Skeletal muscle tissue (tissue), 4 donors: ENCODE measurements around the gene SNX32. TPM values are rescaled to one million over a fixed set of nuclear protein-coding genes. Genes with fewer than 3 reads are reported as not detected.

Source experiments
- H3K27ac ChIP-seq: one replicate; pipeline ENCODE4 v1.7.0; 2013; ENCODE audit warnings: mild to moderate bottlenecking, low read depth, low read length, inconsistent platforms
- H3K27me3 ChIP-seq, 3 donors: one replicate each; pipeline ENCODE4 v1.7.0; 2013; ENCODE audit warnings: low read length in 3 of 3; ENCODE audit not compliant: control insufficient read depth in 3 of 3, insufficient read depth in 3 of 3
- H3K36me3 ChIP-seq, 3 donors: one replicate each; pipeline ENCODE4 v1.7.0; 2013; ENCODE audit warnings: low read length in 3 of 3; ENCODE audit not compliant: control insufficient read depth in 3 of 3, insufficient read depth in 3 of 3
- H3K4me1 ChIP-seq, 3 donors: one replicate each; pipeline ENCODE4 v1.7.0; 2013; ENCODE audit warnings: low read length in 3 of 3, mild to moderate bottlenecking in 3 of 3; ENCODE audit not compliant: control insufficient read depth in 3 of 3, insufficient read depth in 3 of 3
- H3K4me3 ChIP-seq, 3 donors: one replicate each; pipeline ENCODE4 v1.7.0; 2013; ENCODE audit warnings: low read length in 3 of 3
- H3K9ac ChIP-seq, 3 donors: one replicate each; pipeline ENCODE4 v1.7.0; 2013; ENCODE audit warnings: low read length in 3 of 3, mild to moderate bottlenecking in 3 of 3, moderate library complexity in 2 of 3, low read depth in 1 of 3
- H3K9me3 ChIP-seq, 3 donors: one replicate each; pipeline ENCODE4 v1.7.0; 2013; ENCODE audit warnings: low read length in 3 of 3; ENCODE audit not compliant: control insufficient read depth in 3 of 3
- total RNA-seq: library from RNA; depleted of rRNA; stranded (reverse); fragments of >200 nt; gene quantifications from one replicate; pipeline ENCODE4 v1.2.3, GENCODE V29; 2014
- donor health status: Osteomylitis.

The SNX32 gene
- total RNA-seq, 1 donor from 2014 or later, result under 0.01 TPM

GRCh38 chr11:65797711-65798110, 36.1 kb upstream of the SNX32 start:
- no peak overlapping the region for H3K4me3 ChIP-seq
- peaks cover 23 to 59% (median 51%) of the 10 kb centered on the region in 3 donors for H3K27me3 ChIP-seq

GRCh38 chr11:65798882-65799281, 34.9 kb upstream of the SNX32 start:
- H3K27me3 ChIP-seq, result peaks cover 35 to 61% (median 59%) of the 10 kb centered on the region in 3 donors

More at GRCh38 chr11:65797711-65798110, 36.1 kb upstream of the SNX32 start:
- H3K27ac ChIP-seq, result no peak overlapping the region
- no peaks in the 10 kb centered on the region for H3K4me1 ChIP-seq
- H3K36me3 ChIP-seq, result no peaks in the 10 kb centered on the region
- no peaks in the 10 kb centered on the region for H3K9me3 ChIP-seq
- no peak overlapping the region for H3K9ac ChIP-seq

GRCh38 chr11:65801153-65801987, 32.4 kb upstream of the SNX32 start:
- Histone ChIP-seq H3K9me3 (no peaks in the 10 kb centered on the region), H3K27me3 (peaks cover 39 to 50% (median 40%) of the 10 kb centered on the region in 3 donors), H3K4me3 (no peak overlapping the region), H3K9ac (no peak overlapping the region), H3K36me3 (no peaks in the 10 kb centered on the region), H3K27ac (no peak overlapping the region), H3K4me1 (no peaks in the 10 kb centered on the region)

More at GRCh38 chr11:65798882-65799281, 34.9 kb upstream of the SNX32 start:
- H3K4me1 ChIP-seq, result no peaks in the 10 kb centered on the region
- H3K9me3 ChIP-seq, result no peaks in the 10 kb centered on the region
- no peak overlapping the region for H3K4me3 ChIP-seq
- no peak overlapping the region for H3K27ac ChIP-seq
- H3K36me3 ChIP-seq, result no peaks in the 10 kb centered on the region
- no peak overlapping the region for H3K9ac ChIP-seq

- Histone ChIP-seq H3K36me3 (no peaks in the 10 kb centered on the region), H3K4me1 (no peaks in the 10 kb centered on the region), H3K27me3 (peaks cover 36 to 43% (median 38%) of the 10 kb centered on the region in 3 donors), H3K9ac (no peak overlapping the region), H3K9me3 (no peaks in the 10 kb centered on the region), H3K4me3 (no peak overlapping the region), H3K27ac (no peak overlapping the region)
These were observed 30.9 kb upstream of the SNX32 start for GRCh38 chr11:65802841-65803240.

GRCh38 chr11:65803797-65804492, 29.8 kb upstream of the SNX32 start:
- Histone ChIP-seq H3K9me3 (no peaks in the 10 kb centered on the region), H3K36me3 (no peaks in the 10 kb centered on the region), H3K27me3 (peaks cover 40 to 44% (median 43%) of the 10 kb centered on the region in 3 donors), H3K4me3 (no peak overlapping the region), H3K27ac (no peak overlapping the region), H3K9ac (no peak overlapping the region), H3K4me1 (no peaks in the 10 kb centered on the region)

GRCh38 chr11:65806979-65807378, 26.8 kb upstream of the SNX32 start:
- Histone ChIP-seq H3K27ac (no peak overlapping the region), H3K36me3 (no peaks in the 10 kb centered on the region), H3K9ac (no peak overlapping the region), H3K9me3 (no peaks in the 10 kb centered on the region), H3K27me3 (peaks cover 41 to 58% (median 56%) of the 10 kb centered on the region in 3 donors), H3K4me1 (peaks cover 0 to 6% (median 0%) of the 10 kb centered on the region in 3 donors), H3K4me3 (no peak overlapping the region)

- no peaks in the 10 kb centered on the region for H3K36me3 ChIP-seq
- no peak overlapping the region for H3K27ac ChIP-seq
- H3K4me3 ChIP-seq, result no peak overlapping the region
- no peaks in the 10 kb centered on the region for H3K9me3 ChIP-seq
- no peak overlapping the region for H3K9ac ChIP-seq
- peaks cover 0 to 6% (median 0%) of the 10 kb centered on the region in 3 donors for H3K4me1 ChIP-seq
- peaks cover 29 to 48% (median 46%) of the 10 kb centered on the region in 3 donors for H3K27me3 ChIP-seq
These were observed 24.9 kb upstream of the SNX32 start for GRCh38 chr11:65808744-65809341.

GRCh38 chr11:65809496-65809895, 24.3 kb upstream of the SNX32 start:
- Histone ChIP-seq H3K36me3 (no peaks in the 10 kb centered on the region), H3K9me3 (no peaks in the 10 kb centered on the region), H3K4me3 (no peak overlapping the region), H3K27me3 (peaks cover 24 to 43% (median 41%) of the 10 kb centered on the region in 3 donors), H3K4me1 (peaks cover 0 to 6% (median 0%) of the 10 kb centered on the region in 3 donors), H3K9ac (no peak overlapping the region), H3K27ac (no peak overlapping the region)

GRCh38 chr11:65810046-65810868, 23.5 kb upstream of the SNX32 start:
- Histone ChIP-seq H3K9ac (no peak overlapping the region), H3K36me3 (peaks cover 0 to 2% (median 0%) of the 10 kb centered on the region in 3 donors), H3K27ac (no peak overlapping the region), H3K4me1 (peaks cover 0 to 6% (median 3%) of the 10 kb centered on the region in 3 donors), H3K4me3 (no peak overlapping the region), H3K27me3 (peaks cover 24 to 43% (median 41%) of the 10 kb centered on the region in 3 donors), H3K9me3 (no peaks in the 10 kb centered on the region)
